HepG2 (cell line): ENCODE data around the gene UTP25. TPM values are rescaled to one million over a fixed set of nuclear protein-coding genes. Genes with fewer than 3 reads are reported as not detected.

Source experiments
- ARNTL ChIP-seq: sonication (generic); formaldehyde crosslinking; IDR thresholded peaks from 2 replicates; pipeline ENCODE4 v1.4.0; 2020; ENCODE audit warnings: mild to moderate bottlenecking, missing genetic modification reagents
- ETV5 ChIP-seq: IDR thresholded peaks from 2 replicates; pipeline ENCODE4 v1.6.1; 2018; ENCODE audit warnings: missing biosample characterization, missing genetic modification reagents, inconsistent platforms, borderline replicate concordance
- HBP1 ChIP-seq: IDR thresholded peaks from 2 replicates; pipeline ENCODE4 v1.6.1; 2016; ENCODE audit warnings: low read depth, control low read depth
- MTF2 ChIP-seq: sonication (generic); formaldehyde crosslinking; IDR thresholded peaks from 2 replicates; pipeline ENCODE4 v1.5.0; 2020; ENCODE audit warnings: missing genetic modification reagents, borderline replicate concordance
- RBM22 ChIP-seq: fragments of 200-400 bp; formaldehyde crosslinking; optimal IDR thresholded peaks from 2 replicates; pipeline ENCODE3; 2017; ENCODE audit warnings: mild to moderate bottlenecking, low read length, moderate library complexity
- STAG1 ChIP-seq: sonication (generic); formaldehyde crosslinking; IDR thresholded peaks from 2 replicates; pipeline ENCODE4 v1.4.0; 2020; ENCODE audit warnings: missing genetic modification reagents
- TGIF2 ChIP-seq: IDR thresholded peaks from 2 replicates; pipeline ENCODE4 v1.6.1; 2016; ENCODE audit warnings: control low read depth, missing compliant biosample characterization
- ZNF10 ChIP-seq: sonication (generic); formaldehyde crosslinking; IDR thresholded peaks from 2 replicates; pipeline ENCODE4 v1.4.0; 2020; ENCODE audit warnings: mild to moderate bottlenecking, low read depth, missing genetic modification reagents, borderline replicate concordance
- ZNF224 ChIP-seq: sonication (generic); formaldehyde crosslinking; IDR thresholded peaks from 2 replicates; pipeline ENCODE4 v1.5.0; 2020; ENCODE audit warnings: mild to moderate bottlenecking, missing genetic modification reagents
- ZNF276 ChIP-seq: sonication (generic); formaldehyde crosslinking; IDR thresholded peaks from 2 replicates; pipeline ENCODE4 v1.4.0; 2020; ENCODE audit warnings: mild to moderate bottlenecking, low read depth, missing genetic modification reagents
- ZNF552 ChIP-seq: sonication (generic); formaldehyde crosslinking; IDR thresholded peaks from 2 replicates; pipeline ENCODE4 v1.9.0; 2022; ENCODE audit warnings: missing genetic modification reagents, mild to moderate bottlenecking, borderline replicate concordance
- ZNF75D ChIP-seq: sonication (generic); formaldehyde crosslinking; IDR thresholded peaks from 2 replicates; pipeline ENCODE4 v1.8.1; 2023; ENCODE audit warnings: missing genetic modification reagents, mild to moderate bottlenecking, borderline replicate concordance
- polyA plus RNA-seq, 8 experiments: library from polyadenylated mRNA; depleted of rRNA in 3 of 8; stranded (reverse) in 7 of 8; unstranded in 1 of 8; fragments of >200 nt; fragmentation: Illumina TruSeq in 4 of 8; extraction: Trizol in 4 of 8; gene quantifications; 2 replicates each; pipeline versions ENCODE4 v1.2.1 to v1.2.3, GENCODE V29; 2011 to 2016; ENCODE audit warnings: low read depth in 4 of 8, missing spikeins in 1 of 8, mixed read lengths in 1 of 8; ENCODE audit not compliant: insufficient read depth in 1 of 8
- total RNA-seq, 5 experiments: library from RNA; depleted of rRNA; stranded (reverse); fragments of >200 nt; fragmentation: Illumina TruSeq; extraction: Trizol; gene quantifications; 2 replicates each; pipeline ENCODE4 v1.2.3, GENCODE V29; 2016; ENCODE audit warnings: low read depth in 1 of 5
- TF ChIP-seq, protein P1 (sequence below): sonication (generic); formaldehyde crosslinking; IDR thresholded peaks from 2 replicates; pipeline ENCODE4 v1.4.0; 2020; ENCODE audit warnings: mild to moderate bottlenecking, missing genetic modification reagents
- TF ChIP-seq, protein P2 (sequence below): sonication (generic); formaldehyde crosslinking; IDR thresholded peaks from 2 replicates; pipeline ENCODE4 v1.5.0; 2020; ENCODE audit warnings: mild to moderate bottlenecking, missing genetic modification reagents
- TF ChIP-seq, protein P3 (sequence below): sonication (generic); formaldehyde crosslinking; conservative IDR thresholded peaks from 2 replicates; pipeline ENCODE4 v1.4.0; 2020; ENCODE audit warnings: missing genetic modification reagents

The UTP25 gene
- total and polyA plus RNA-seq, 2 of the 13 experiments (the other 11 are each of a cell fraction or from before 2014, with no cell fraction given) = 4.8 to 5.7 TPM

DNA sequence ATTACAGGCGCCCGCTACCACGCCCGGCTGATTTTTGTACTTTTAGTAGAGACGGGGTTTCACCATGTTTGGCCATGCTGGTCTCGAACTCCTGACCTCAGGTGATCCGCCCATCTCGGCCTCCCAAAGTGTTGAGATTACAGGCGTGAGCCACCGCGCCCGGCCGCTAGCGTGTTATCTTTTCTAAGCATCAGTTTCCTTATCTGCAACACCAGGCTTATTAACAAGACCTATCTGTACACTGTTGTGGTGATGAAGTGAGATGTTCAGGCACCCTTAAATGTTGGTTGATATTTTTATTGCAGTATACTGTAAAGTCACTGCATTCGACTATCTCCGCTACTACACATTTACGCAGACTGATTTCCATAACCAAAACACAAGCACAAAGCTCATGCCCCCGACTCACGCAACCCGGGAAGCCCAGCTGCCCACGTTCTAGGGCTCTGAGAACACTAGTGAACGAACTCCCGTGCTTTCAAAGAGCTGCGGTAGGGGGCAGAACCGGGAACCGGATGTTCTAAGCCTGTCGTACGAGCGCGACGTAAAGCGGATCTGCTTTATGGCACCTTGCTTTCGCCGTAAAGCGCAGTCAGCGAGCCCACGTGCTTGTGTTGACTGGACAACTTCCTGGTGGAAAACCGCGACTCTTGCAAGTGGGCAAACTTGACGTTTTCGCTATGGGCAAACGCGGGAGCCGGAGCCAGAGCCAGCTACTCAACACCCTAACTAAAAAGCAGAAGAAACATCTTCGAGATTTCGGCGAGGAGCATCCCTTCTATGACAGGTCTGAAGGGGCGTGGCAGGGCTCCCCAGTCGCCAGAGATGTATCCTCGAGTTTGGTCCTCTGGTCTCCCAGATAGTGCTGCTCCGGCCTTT is at the start of gene UTP25 (continued):
- TF ChIP-seq HBP1 (CRISPR knock-in tag) (peak; percentile 97), ZNF10 (no peak), RBM22 (no peak), STAG1 (CRISPR knock-in tag) (no peak), MTF2 (CRISPR knock-in tag) (no peak), ETV5 (CRISPR knock-in tag) (peak; percentile 96), ZNF75D (no peak), ARNTL (CRISPR knock-in tag) (peak; percentile 70), ZNF552 (CRISPR knock-in tag) (0 out of 2 replicates have a peak, but pooled peaks have one; percentile 26), ZNF276 (CRISPR knock-in tag) (no peak), ZNF224 (CRISPR knock-in tag) (peak; percentile 81; the same call in 1 of the 2 replicates), TGIF2 (CRISPR knock-in tag) (peak; percentile 99)
- TF ChIP-seq, protein P1, sequence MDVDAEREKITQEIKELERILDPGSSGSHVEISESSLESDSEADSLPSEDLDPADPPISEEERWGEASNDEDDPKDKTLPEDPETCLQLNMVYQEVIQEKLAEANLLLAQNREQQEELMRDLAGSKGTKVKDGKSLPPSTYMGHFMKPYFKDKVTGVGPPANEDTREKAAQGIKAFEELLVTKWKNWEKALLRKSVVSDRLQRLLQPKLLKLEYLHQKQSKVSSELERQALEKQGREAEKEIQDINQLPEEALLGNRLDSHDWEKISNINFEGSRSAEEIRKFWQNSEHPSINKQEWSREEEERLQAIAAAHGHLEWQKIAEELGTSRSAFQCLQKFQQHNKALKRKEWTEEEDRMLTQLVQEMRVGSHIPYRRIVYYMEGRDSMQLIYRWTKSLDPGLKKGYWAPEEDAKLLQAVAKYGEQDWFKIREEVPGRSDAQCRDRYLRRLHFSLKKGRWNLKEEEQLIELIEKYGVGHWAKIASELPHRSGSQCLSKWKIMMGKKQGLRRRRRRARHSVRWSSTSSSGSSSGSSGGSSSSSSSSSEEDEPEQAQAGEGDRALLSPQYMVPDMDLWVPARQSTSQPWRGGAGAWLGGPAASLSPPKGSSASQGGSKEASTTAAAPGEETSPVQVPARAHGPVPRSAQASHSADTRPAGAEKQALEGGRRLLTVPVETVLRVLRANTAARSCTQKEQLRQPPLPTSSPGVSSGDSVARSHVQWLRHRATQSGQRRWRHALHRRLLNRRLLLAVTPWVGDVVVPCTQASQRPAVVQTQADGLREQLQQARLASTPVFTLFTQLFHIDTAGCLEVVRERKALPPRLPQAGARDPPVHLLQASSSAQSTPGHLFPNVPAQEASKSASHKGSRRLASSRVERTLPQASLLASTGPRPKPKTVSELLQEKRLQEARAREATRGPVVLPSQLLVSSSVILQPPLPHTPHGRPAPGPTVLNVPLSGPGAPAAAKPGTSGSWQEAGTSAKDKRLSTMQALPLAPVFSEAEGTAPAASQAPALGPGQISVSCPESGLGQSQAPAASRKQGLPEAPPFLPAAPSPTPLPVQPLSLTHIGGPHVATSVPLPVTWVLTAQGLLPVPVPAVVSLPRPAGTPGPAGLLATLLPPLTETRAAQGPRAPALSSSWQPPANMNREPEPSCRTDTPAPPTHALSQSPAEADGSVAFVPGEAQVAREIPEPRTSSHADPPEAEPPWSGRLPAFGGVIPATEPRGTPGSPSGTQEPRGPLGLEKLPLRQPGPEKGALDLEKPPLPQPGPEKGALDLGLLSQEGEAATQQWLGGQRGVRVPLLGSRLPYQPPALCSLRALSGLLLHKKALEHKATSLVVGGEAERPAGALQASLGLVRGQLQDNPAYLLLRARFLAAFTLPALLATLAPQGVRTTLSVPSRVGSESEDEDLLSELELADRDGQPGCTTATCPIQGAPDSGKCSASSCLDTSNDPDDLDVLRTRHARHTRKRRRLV (CRISPR knock-in tag) = 0 out of 2 replicates have a peak, but pooled peaks have one; percentile 31
- TF ChIP-seq, protein P2, sequence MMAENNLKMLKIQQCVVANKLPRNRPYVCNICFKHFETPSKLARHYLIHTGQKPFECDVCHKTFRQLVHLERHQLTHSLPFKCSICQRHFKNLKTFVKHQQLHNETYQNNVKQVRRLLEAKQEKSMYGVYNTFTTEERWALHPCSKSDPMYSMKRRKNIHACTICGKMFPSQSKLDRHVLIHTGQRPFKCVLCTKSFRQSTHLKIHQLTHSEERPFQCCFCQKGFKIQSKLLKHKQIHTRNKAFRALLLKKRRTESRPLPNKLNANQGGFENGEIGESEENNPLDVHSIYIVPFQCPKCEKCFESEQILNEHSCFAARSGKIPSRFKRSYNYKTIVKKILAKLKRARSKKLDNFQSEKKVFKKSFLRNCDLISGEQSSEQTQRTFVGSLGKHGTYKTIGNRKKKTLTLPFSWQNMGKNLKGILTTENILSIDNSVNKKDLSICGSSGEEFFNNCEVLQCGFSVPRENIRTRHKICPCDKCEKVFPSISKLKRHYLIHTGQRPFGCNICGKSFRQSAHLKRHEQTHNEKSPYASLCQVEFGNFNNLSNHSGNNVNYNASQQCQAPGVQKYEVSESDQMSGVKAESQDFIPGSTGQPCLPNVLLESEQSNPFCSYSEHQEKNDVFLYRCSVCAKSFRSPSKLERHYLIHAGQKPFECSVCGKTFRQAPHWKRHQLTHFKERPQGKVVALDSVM (CRISPR knock-in tag) = no peak
- TF ChIP-seq, protein P3, sequence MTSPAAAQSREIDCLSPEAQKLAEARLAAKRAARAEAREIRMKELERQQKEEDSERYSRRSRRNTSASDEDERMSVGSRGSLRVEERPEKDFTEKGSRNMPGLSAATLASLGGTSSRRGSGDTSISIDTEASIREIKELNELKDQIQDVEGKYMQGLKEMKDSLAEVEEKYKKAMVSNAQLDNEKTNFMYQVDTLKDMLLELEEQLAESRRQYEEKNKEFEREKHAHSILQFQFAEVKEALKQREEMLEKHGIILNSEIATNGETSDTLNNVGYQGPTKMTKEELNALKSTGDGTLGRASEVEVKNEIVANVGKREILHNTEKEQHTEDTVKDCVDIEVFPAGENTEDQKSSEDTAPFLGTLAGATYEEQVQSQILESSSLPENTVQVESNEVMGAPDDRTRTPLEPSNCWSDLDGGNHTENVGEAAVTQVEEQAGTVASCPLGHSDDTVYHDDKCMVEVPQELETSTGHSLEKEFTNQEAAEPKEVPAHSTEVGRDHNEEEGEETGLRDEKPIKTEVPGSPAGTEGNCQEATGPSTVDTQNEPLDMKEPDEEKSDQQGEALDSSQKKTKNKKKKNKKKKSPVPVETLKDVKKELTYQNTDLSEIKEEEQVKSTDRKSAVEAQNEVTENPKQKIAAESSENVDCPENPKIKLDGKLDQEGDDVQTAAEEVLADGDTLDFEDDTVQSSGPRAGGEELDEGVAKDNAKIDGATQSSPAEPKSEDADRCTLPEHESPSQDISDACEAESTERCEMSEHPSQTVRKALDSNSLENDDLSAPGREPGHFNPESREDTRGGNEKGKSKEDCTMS (CRISPR knock-in tag) = no peak
